Measurements from ENCODE around the gene ZNF761. TPM values are rescaled to one million over a fixed set of nuclear protein-coding genes. Genes with fewer than 3 reads are reported as not detected.

Gene ZNF761
- total and polyA plus RNA-seq, 2 donors (not counting 3 experiments of a cell fraction or from before 2014, with no cell fraction given), result 6.4 to 8.8 TPM

DNA sequence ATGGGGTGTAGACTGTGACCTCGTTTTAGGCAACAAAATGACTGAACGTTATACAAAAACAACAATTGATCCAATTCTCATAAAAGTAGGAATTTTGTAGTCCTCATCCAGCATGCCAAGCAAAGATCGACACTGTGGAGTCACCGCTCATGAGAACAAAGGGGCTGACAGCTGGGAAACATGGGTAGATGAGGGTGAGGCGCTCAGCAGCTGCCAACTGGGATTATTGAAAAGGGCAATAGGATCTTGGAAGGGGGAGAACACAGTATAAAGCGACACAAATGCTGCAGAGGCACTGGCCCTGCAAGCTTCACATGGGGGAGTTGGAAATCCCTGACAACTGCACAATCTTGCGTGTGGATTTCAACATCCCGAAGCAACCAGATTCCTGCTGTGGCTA lies 42.2 kb upstream of the ZNF761 start:
- Histone ChIP-seq H4K20me1 (replicated peaks; ENCODE audit: control insufficient read depth, extremely low read depth, insufficient read depth, low read length) (no peaks in the 10 kb centered on the region), H3K27ac (ENCODE audit: insufficient read depth, low read depth, low read length) (no peak overlapping the region), H3K36me3 (ENCODE audit: control insufficient read depth in 2 of 2, extremely low read depth in 1 of 2, insufficient read depth in 2 of 2, low read length in 2 of 2) (no peaks in the 10 kb centered on the region), H3K27me3 (ENCODE audit: control insufficient read depth in 2 of 2, insufficient read depth in 2 of 2, low read length in 2 of 2) (no peaks in the 10 kb centered on the region), H3K9me1 (replicated peaks; ENCODE audit: control insufficient read depth, extremely low read depth, insufficient read depth, low read length) (no peaks in the 10 kb centered on the region), H3K9ac (replicated peaks; ENCODE audit: extremely low read depth, insufficient read depth, low read length) (no peak overlapping the region), H3K79me2 (ENCODE audit: control insufficient read depth, insufficient read depth, low read length) (no peaks in the 10 kb centered on the region), H3K4me2 (ENCODE audit: insufficient read depth, low read length) (no peak overlapping the region), H3K9me3 (replicated peaks; ENCODE audit: control insufficient read depth, insufficient read depth, low read length) (no peaks in the 10 kb centered on the region), H3K4me3 (replicated peaks in 1 of 3; ENCODE audit: insufficient read depth in 1 of 3, low read depth in 1 of 3, low read length in 3 of 3) (no peak overlapping the region), H2AFZ (ENCODE audit: low read depth, low read length) (no peak overlapping the region), H3K4me1 (ENCODE audit: control insufficient read depth, extremely low read depth, insufficient read depth, low read length) (peaks cover 4% of the 10 kb centered on the region)
- BruUV-seq (replicated peaks), result no TSS peak
- ChIA-PET CTCF (interaction anchor here (1.6 kb wide), 1 partner anchor 195 kb away, joined by 3 read pairs; no protein-coding TSS in a partner anchor), POLR2A (no interaction called here)
- dilution Hi-C loops (cut with MboI; ENCODE audit: extremely low pct_ligation_motif_present, low sequenced_read_pairs), result no loop called here
- no peak for DNase-seq (ENCODE audit: low read depth, low spot score)
- FAIRE-seq, result no peak
- intact Hi-C loops (cut with micrococcal nuclease), result no loop called here
- TF ChIP-seq, protein P1, sequence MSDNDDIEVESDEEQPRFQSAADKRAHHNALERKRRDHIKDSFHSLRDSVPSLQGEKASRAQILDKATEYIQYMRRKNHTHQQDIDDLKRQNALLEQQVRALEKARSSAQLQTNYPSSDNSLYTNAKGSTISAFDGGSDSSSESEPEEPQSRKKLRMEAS (IDR thresholded peaks at IDR 0.05; ENCODE audit: insufficient read depth, insufficient read length), result no peak
- no peak for TF ChIP-seq MYC (IDR thresholded peaks at IDR 0.05; ENCODE audit: low read depth, low read length)
- TF ChIP-seq GATA2 (IDR thresholded peaks at IDR 0.05; ENCODE audit: insufficient read depth, insufficient read length, low read depth, low read length), result no peak
- TF ChIP-seq JUN (IDR thresholded peaks at IDR 0.05; ENCODE audit: borderline replicate concordance, insufficient read depth, insufficient read length, low read depth), result no peak
- no peak for TF ChIP-seq POLR2AphosphoS5 (IDR thresholded peaks at IDR 0.05; ENCODE audit: insufficient read depth, low read depth, low read length)
- no peak for TF ChIP-seq EZH2 (IDR thresholded peaks at IDR 0.05; ENCODE audit: borderline replicate concordance, low read depth, low read length, severe bottlenecking)
- TF ChIP-seq, protein P2, sequence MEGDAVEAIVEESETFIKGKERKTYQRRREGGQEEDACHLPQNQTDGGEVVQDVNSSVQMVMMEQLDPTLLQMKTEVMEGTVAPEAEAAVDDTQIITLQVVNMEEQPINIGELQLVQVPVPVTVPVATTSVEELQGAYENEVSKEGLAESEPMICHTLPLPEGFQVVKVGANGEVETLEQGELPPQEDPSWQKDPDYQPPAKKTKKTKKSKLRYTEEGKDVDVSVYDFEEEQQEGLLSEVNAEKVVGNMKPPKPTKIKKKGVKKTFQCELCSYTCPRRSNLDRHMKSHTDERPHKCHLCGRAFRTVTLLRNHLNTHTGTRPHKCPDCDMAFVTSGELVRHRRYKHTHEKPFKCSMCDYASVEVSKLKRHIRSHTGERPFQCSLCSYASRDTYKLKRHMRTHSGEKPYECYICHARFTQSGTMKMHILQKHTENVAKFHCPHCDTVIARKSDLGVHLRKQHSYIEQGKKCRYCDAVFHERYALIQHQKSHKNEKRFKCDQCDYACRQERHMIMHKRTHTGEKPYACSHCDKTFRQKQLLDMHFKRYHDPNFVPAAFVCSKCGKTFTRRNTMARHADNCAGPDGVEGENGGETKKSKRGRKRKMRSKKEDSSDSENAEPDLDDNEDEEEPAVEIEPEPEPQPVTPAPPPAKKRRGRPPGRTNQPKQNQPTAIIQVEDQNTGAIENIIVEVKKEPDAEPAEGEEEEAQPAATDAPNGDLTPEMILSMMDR (IDR thresholded peaks at IDR 0.05; ENCODE audit: extremely low read depth in 1 of 2, insufficient read depth in 1 of 2, low read depth in 1 of 2, low read length in 2 of 2), result no peak
- no peak for TF ChIP-seq FOS (IDR thresholded peaks at IDR 0.05; ENCODE audit: borderline replicate concordance, insufficient read depth, low read length)
- no peak for TF ChIP-seq POLR2A (IDR thresholded peaks at IDR 0.05; ENCODE audit: low read depth, low read length)
